Ovary (tissue), 9 donors: ENCODE results near the gene OR5B3. TPM values are rescaled to one million over a fixed set of nuclear protein-coding genes. Genes with fewer than 3 reads are reported as not detected.

Experiments
- DNase-seq, 5 donors: peaks; one replicate each; pipeline ENCODE4 v3.0.0-alpha.2; 2019 to 2020
- H3K27ac ChIP-seq, 2 donors: fragments of 200-600 bp; one replicate each; pipeline versions ENCODE4 v1.5.1 to v1.8.0; 2019 to 2022
- H3K27me3 ChIP-seq: fragments of 200-600 bp; one replicate; pipeline ENCODE4 v1.8.0; 2022
- H3K36me3 ChIP-seq: fragments of 200-600 bp; sonication (generic); one replicate; pipeline ENCODE4 v1.5.1; 2019
- H3K4me1 ChIP-seq: one replicate; pipeline ENCODE4 v1.8.1; 2013; ENCODE audit warnings: mild to moderate bottlenecking, moderate library complexity; ENCODE audit not compliant: insufficient read depth
- H3K4me3 ChIP-seq: fragments of 200-600 bp; sonication (generic); one replicate; pipeline ENCODE4 v1.5.1; 2017
- H3K9me3 ChIP-seq, 2 donors: fragments of 200-600 bp in 1 of 2; sonication (generic) in 1 of 2; one replicate each; pipeline versions ENCODE4 v1.5.1 to v1.8.1; 2013 to 2019; ENCODE audit warnings: mild to moderate bottlenecking in 1 of 2, moderate library complexity in 1 of 2
- CTCF ChIP-seq, 3 donors: fragments of 450-650 bp in 2 of 3; fragments of 200-600 bp in 1 of 3; IDR thresholded peaks; one replicate each; pipeline versions ENCODE4 v1.5.1 to v1.8.0; 2016 to 2022; ENCODE audit warnings: antibody characterized with exemption in 3 of 3, mild to moderate bottlenecking in 1 of 3
- EP300 ChIP-seq: sonication (generic); formaldehyde crosslinking; IDR thresholded peaks from one replicate; pipeline ENCODE4 v1.6.1; 2017; ENCODE audit warnings: antibody characterized with exemption
- POLR2A ChIP-seq: fragments of 450-650 bp; IDR thresholded peaks from one replicate; pipeline ENCODE4 v1.6.1; 2017; ENCODE audit warnings: antibody characterized with exemption, mild to moderate bottlenecking, moderate library complexity
- WGBS, 3 donors: extraction: QIAGEN DNeasy Blood & Tissue Kit in 1 of 3; methylation state at CpG; one replicate each; pipeline versions ENCODE4 v1.1.5 to v1.1.7; 2013 to 2017; 5-methylcytosine and 5-hydroxymethylcytosine counted together
- intact Hi-C, 4 donors: fragments of 100-400 bp; cut with DNase I; formaldehyde crosslinking; loops; one replicate each; pipeline versions ENCODE4 v1.11.0 to v1.15.1; 2022 to 2023
- polyA plus RNA-seq, 2 donors: library from polyadenylated mRNA; stranded (reverse); fragments of 200-250 nt in 1 of 2; fragments of 350-450 nt in 1 of 2; fragmentation: Illumina TruSeq in 1 of 2; extraction: RNeasy Lipid Tissue Mini Kit (QIAGEN cat#74804) in 1 of 2; gene quantifications; one replicate each; pipeline ENCODE4 v1.2.3, GENCODE V29; 2013 to 2014
- total RNA-seq, 7 donors: library from RNA; depleted of rRNA in 2 of 7; stranded (reverse); fragments of >200 nt in 2 of 7; fragmentation: NEBNext Ultra II Directional in 3 of 7; extraction: Animal tissue kit (Norgen Biotek cat#: 25700) in 3 of 7; gene quantifications; one replicate each; pipeline versions ENCODE4 v1.1.0 to v1.2.4, GENCODE V29; 2016 to 2023
- donor health status: DM: no; HTN: no; CAD: no; lungs with moderate emphysema.
- donor health status: DM: no; HTN: no; CAD: no.
- donor health status: Bipolar disorder and iron deficiency.
- donor health status: DM: yes; HTN: yes; CAD: no.
- donor health status: DM: no; HTN: no; CAD: no.
- donor health status: DM: yes; HTN: yes; CAD: no.

OR5B3 gene
- total and polyA plus RNA-seq, 9 donors: not detected

GRCh38 chr11:58391879-58392278, 14.8 kb downstream of the OR5B3 start:
- whole genome bisulfite sequencing, 3 donors: 91 to 98% (median 94%) methylated on average over 1 of the region's 1 CpG
- Histone ChIP-seq H3K27me3 (no peaks in the 10 kb centered on the region), H3K27ac (no peak overlapping the region), H3K9me3 (peaks cover 0 to 3% of the 10 kb centered on the region in 2 donors), H3K4me3 (no peak overlapping the region), H3K36me3 (no peaks in the 10 kb centered on the region), H3K4me1 (no peaks in the 10 kb centered on the region)
- DNase-seq: no peak
- intact Hi-C loops: loop anchor here in 1 of 4 donors (5.0 kb wide), 1 partner anchor 1680 kb away; no protein-coding TSS in a partner anchor
- no peak for TF ChIP-seq EP300

GRCh38 chr11:58390551-58391063, 16.1 kb downstream of the OR5B3 start:
- Histone ChIP-seq H3K4me1 (no peaks in the 10 kb centered on the region), H3K27ac (no peak overlapping the region), H3K9me3 (peaks cover 0 to 3% of the 10 kb centered on the region in 2 donors), H3K36me3 (no peaks in the 10 kb centered on the region), H3K27me3 (no peaks in the 10 kb centered on the region), H3K4me3 (no peak overlapping the region)
- TF ChIP-seq CTCF (IDR thresholded peaks at IDR 0.05) (no peak), POLR2A (no peak), EP300 (no peak)
- intact Hi-C loops: loop anchor here in 1 of 4 donors (5.0 kb wide), 1 partner anchor 1682 kb away; no protein-coding TSS in a partner anchor
- no peak for DNase-seq
- 78 to 86% (median 86%) methylated on average over 17 to 18 of the region's 18 CpGs for WGBS, 3 donors

GRCh38 chr11:58358969-58359368, 47.7 kb downstream of the OR5B3 start, which contains the start of gene OR5B17:
OR5B17 (minus strand) TSS chr11:58359069; CDS start chr11:58359069, 0 bp downstream.
- H3K4me3 ChIP-seq: no peak within 1 kb of the TSS
- TF ChIP-seq EP300 (no peak), CTCF (IDR thresholded peaks at IDR 0.05) (no peak), POLR2A (no peak)
- no peaks in the 10 kb centered on the region for H3K36me3 ChIP-seq
- H3K27me3 ChIP-seq: no peaks in the 10 kb centered on the region
- DNase-seq: no peak
- intact Hi-C loops: loop anchor here in 1 of 4 donors (10.0 kb wide), 1 partner anchor 1694 kb away; the partner anchor contains the start of gene OR5AR1
- H3K4me1 ChIP-seq: no peaks in the 10 kb centered on the region
- no peak within 1 kb of the TSS for H3K27ac ChIP-seq
- WGBS, 3 donors: 38 to 48% (median 45%) methylated on average over 1 of the region's 1 CpG
- H3K9me3 ChIP-seq: no peaks in the 10 kb centered on the region

GRCh38 chr11:58354727-58355126, 51.9 kb downstream of the OR5B3 start:
- H3K27me3 ChIP-seq: no peaks in the 10 kb centered on the region

More at GRCh38 chr11:58354727-58355126, 51.9 kb downstream of the OR5B3 start:
- no peak for DNase-seq
- 75 to 80% (median 79%) methylated on average over 3 of the region's 3 CpGs for WGBS, 3 donors
- H3K9me3 ChIP-seq: no peaks in the 10 kb centered on the region
- TF ChIP-seq EP300 (no peak), CTCF (IDR thresholded peaks at IDR 0.05) (no peak), POLR2A (no peak)
- H3K4me3 ChIP-seq: no peak overlapping the region
- H3K4me1 ChIP-seq: no peaks in the 10 kb centered on the region
- no peaks in the 10 kb centered on the region for H3K36me3 ChIP-seq
- intact Hi-C loops: loop anchor here in 1 of 4 donors (10.0 kb wide), 1 partner anchor 1690 kb away; the partner anchor contains the start of gene OR5AR1
- H3K27ac ChIP-seq: no peak overlapping the region

Other genes starting within 250 kb of the OR5B3 start
- not detected for gene OR9Q2, start 217.8 kb downstream of the OR5B3 start, total RNA-seq
- gene OR9Q2, start 217.8 kb downstream of the OR5B3 start, polyA plus RNA-seq: not detected
- gene OR1S2, start 202.7 kb downstream of the OR5B3 start, total RNA-seq: not detected
- gene OR1S2, start 202.7 kb downstream of the OR5B3 start, polyA plus RNA-seq: not detected
- not detected for gene OR1S1, start 194.2 kb downstream of the OR5B3 start, total RNA-seq
- not detected for gene OR1S1, start 194.2 kb downstream of the OR5B3 start, polyA plus RNA-seq
- gene OR10Q1, start 178.0 kb downstream of the OR5B3 start, total RNA-seq: not detected
- not detected for gene OR10Q1, start 178.0 kb downstream of the OR5B3 start, polyA plus RNA-seq
- not detected for gene OR10W1, start 138.6 kb downstream of the OR5B3 start, total RNA-seq
- not detected for gene OR10W1, start 138.6 kb downstream of the OR5B3 start, polyA plus RNA-seq
- not detected for gene OR5B17, start 47.8 kb downstream of the OR5B3 start, total RNA-seq
- not detected for gene OR5B17, start 47.8 kb downstream of the OR5B3 start, polyA plus RNA-seq
- not detected for gene OR5B2, start 21.2 kb upstream of the OR5B3 start, total RNA-seq
- gene OR5B2, start 21.2 kb upstream of the OR5B3 start, polyA plus RNA-seq: not detected
- gene OR5B12, start 35.4 kb upstream of the OR5B3 start, total RNA-seq: not detected
- not detected for gene OR5B12, start 35.4 kb upstream of the OR5B3 start, polyA plus RNA-seq
- under 1 TPM in 1 of 7 donors, not detected in 6; 0.25 TPM for gene OR5B21, start 101.2 kb upstream of the OR5B3 start, total RNA-seq
- gene OR5B21, start 101.2 kb upstream of the OR5B3 start, polyA plus RNA-seq: not detected
- gene LPXN, start 169.0 kb upstream of the OR5B3 start, total RNA-seq: 10 to 100 TPM in 1 of 7 donors, 1 to 10 TPM in 6; 6.5 to 13.9 (median 7.9) TPM
- 10 to 100 TPM in 1 of 2 donors, 1 to 10 TPM in 1; 7.6 to 19.3 TPM for gene LPXN, start 169.0 kb upstream of the OR5B3 start, polyA plus RNA-seq
- gene ZFP91, start 172.2 kb upstream of the OR5B3 start, total RNA-seq: 10 to 100 TPM; 25.6 to 45.2 (median 39.5) TPM
- 10 to 100 TPM; 19.7 to 55.6 TPM for gene ZFP91, start 172.2 kb upstream of the OR5B3 start, polyA plus RNA-seq
- 1 to 10 TPM in 2 of 7 donors, under 1 TPM in 5; 0.33 to 1.1 (median 0.87) TPM for gene CNTF, start 215.8 kb upstream of the OR5B3 start, total RNA-seq
- gene CNTF, start 215.8 kb upstream of the OR5B3 start, polyA plus RNA-seq: 1 to 10 TPM in 1 of 2 donors, under 1 TPM in 1; 0.22 to 2.0 TPM